GM23248 (cell line): ENCODE measurements around the gene MID1.

Source experiments
- EZH2 ChIP-seq: fragments of 200-600 bp; sonication (generic); IDR thresholded peaks from 2 replicates; pipeline ENCODE4 v1.6.1; 2018; ENCODE audit warnings: antibody characterized with exemption, mild to moderate bottlenecking; ENCODE audit not compliant: insufficient read depth, poor library complexity, severe bottlenecking
- EZH2phosphoT487 ChIP-seq: fragments of 200-600 bp; sonication (generic); IDR thresholded peaks from 2 replicates; pipeline ENCODE4 v1.6.1; 2018; ENCODE audit warnings: antibody characterized with exemption, moderate library complexity, mild to moderate bottlenecking, low read depth; ENCODE audit not compliant: insufficient read depth

GRCh38 chrX:10628906-10629305, 8.5 kb upstream of the MID1 start:
- TF ChIP-seq EZH2, result no peak
- no peak for TF ChIP-seq EZH2phosphoT487
